Suppressor macrophage treated with lipopolysaccharide for 4 hours (primary cell): ENCODE data around the gene RUNX2.
"Not testable (repeated sequence)": the region's sequence is repeated elsewhere in the genome, so short reads cannot be mapped to it uniquely, and the experiment has no call there.

Source experiments
- DNase-seq: peaks from one replicate; pipeline ENCODE4 v3.0.0-alpha.2; 2020

RUNX2 gene

GRCh38 chr6:45462190-45463134, 134.3 kb downstream of the RUNX2 start:
- no peak for DNase-seq

GRCh38 chr6:45464685-45465084, 136.6 kb downstream of the RUNX2 start:
- no peak for DNase-seq

GRCh38 chr6:45466686-45467085, 138.6 kb downstream of the RUNX2 start:
- no peak for DNase-seq

GRCh38 chr6:45467417-45467816, 139.3 kb downstream of the RUNX2 start:
- not testable (repeated sequence) for DNase-seq

- DNase-seq = no peak
These were observed 139.7 kb downstream of the RUNX2 start for GRCh38 chr6:45467853-45468252.

- DNase-seq = peak; percentile 25
These were observed 141.5 kb downstream of the RUNX2 start for GRCh38 chr6:45469663-45470062.

GRCh38 chr6:45470131-45470738, 142.1 kb downstream of the RUNX2 start:
- DNase-seq = no peak

- DNase-seq = no peak
These were observed 144.3 kb downstream of the RUNX2 start for GRCh38 chr6:45472382-45472781.

- DNase-seq = peak; percentile 43
These were observed 145.2 kb downstream of the RUNX2 start for GRCh38 chr6:45473121-45473993.

- DNase-seq = no peak
These were observed 146.2 kb downstream of the RUNX2 start for GRCh38 chr6:45474376-45474775.

GRCh38 chr6:45476341-45476740, 148.2 kb downstream of the RUNX2 start:
- DNase-seq = no peak

GRCh38 chr6:45477278-45477677, 149.1 kb downstream of the RUNX2 start:
- DNase-seq = no peak

- DNase-seq = no peak
These were observed 149.7 kb downstream of the RUNX2 start for GRCh38 chr6:45477790-45478189.

GRCh38 chr6:45478240-45478639, 150.1 kb downstream of the RUNX2 start:
- DNase-seq = peak; percentile 64

GRCh38 chr6:45479834-45480751, 152.0 kb downstream of the RUNX2 start:
- peak; percentile 36 for DNase-seq

GRCh38 chr6:45480752-45481415, 152.8 kb downstream of the RUNX2 start:
- DNase-seq = peak; percentile 45

GRCh38 chr6:45483021-45483420, 154.9 kb downstream of the RUNX2 start:
- peak; percentile 76 for DNase-seq

- DNase-seq = no peak
These were observed 155.4 kb downstream of the RUNX2 start for GRCh38 chr6:45483501-45483900.

- peak; percentile 78 for DNase-seq
These were observed 158.6 kb downstream of the RUNX2 start for GRCh38 chr6:45486736-45487135.

- DNase-seq = no peak
These were observed 159.5 kb downstream of the RUNX2 start for GRCh38 chr6:45487645-45488044.

GRCh38 chr6:45488269-45488668, 160.1 kb downstream of the RUNX2 start:
- no peak for DNase-seq

- DNase-seq = no peak
These were observed 160.8 kb downstream of the RUNX2 start for GRCh38 chr6:45488889-45489288.
